Tibial nerve (tissue), 4 donors: Measurements from ENCODE around the gene C22orf15. TPM values are rescaled to one million over a fixed set of nuclear protein-coding genes. Genes with fewer than 3 reads are reported as not detected.

Source experiments
- DNase-seq, 2 donors: peaks; one replicate each; pipeline ENCODE4 v3.0.0-alpha.2; 2019; ENCODE audit warnings: low spot score in 2 of 2
- H3K27ac ChIP-seq, 4 donors: fragments of 200-600 bp; sonication (generic) in 3 of 4; one replicate each; pipeline ENCODE4 v1.5.1; 2017 to 2019; ENCODE audit warnings: mild to moderate bottlenecking in 1 of 4
- H3K27me3 ChIP-seq, 2 donors: fragments of 200-600 bp; sonication (generic) in 1 of 2; one replicate each; pipeline versions ENCODE4 v1.5.1 to v1.6.0; 2017 to 2019
- H3K36me3 ChIP-seq, 3 donors: fragments of 200-600 bp; sonication (generic); one replicate each; pipeline ENCODE4 v1.5.1; 2018 to 2019
- H3K4me1 ChIP-seq, 4 donors: fragments of 200-600 bp; sonication (generic) in 3 of 4; one replicate each; pipeline ENCODE4 v1.5.1; 2017 to 2019
- H3K4me3 ChIP-seq, 4 donors: fragments of 200-600 bp; sonication (generic) in 3 of 4; one replicate each; pipeline ENCODE4 v1.5.1; 2017 to 2019; ENCODE audit warnings: mild to moderate bottlenecking in 1 of 4, moderate library complexity in 1 of 4
- H3K9me3 ChIP-seq, 4 donors: fragments of 200-600 bp; sonication (generic) in 3 of 4; one replicate each; pipeline ENCODE4 v1.5.1; 2017 to 2019
- EP300 ChIP-seq, 2 donors: sonication (generic); formaldehyde crosslinking; IDR thresholded peaks; one replicate each; pipeline ENCODE4 v1.6.1; 2017; ENCODE audit warnings: antibody characterized with exemption in 2 of 2, mild to moderate bottlenecking in 1 of 2
- POLR2A ChIP-seq, 2 donors: fragments of 450-650 bp; IDR thresholded peaks; one replicate each; pipeline ENCODE4 v1.6.1; 2017; ENCODE audit warnings: antibody characterized with exemption in 2 of 2, mild to moderate bottlenecking in 2 of 2, moderate library complexity in 2 of 2
- WGBS, 2 donors: methylation state at CpG; one replicate each; pipeline ENCODE4 v1.1.5; 2018; 5-methylcytosine and 5-hydroxymethylcytosine counted together
- total RNA-seq, 4 donors: library from RNA; depleted of rRNA; stranded (reverse); fragments of >200 nt; gene quantifications; one replicate each; pipeline ENCODE4 v1.1.0, GENCODE V29; 2016
- TF ChIP-seq, protein P1 (sequence below), 5 experiments: fragments of 200-600 bp in 3 of 5; fragments of 450-650 bp in 2 of 5; sonication (generic) in 3 of 5; IDR thresholded peaks; one replicate each; pipeline ENCODE4 v1.5.1; 2016 to 2019; ENCODE audit warnings: antibody characterized with exemption in 5 of 5, mild to moderate bottlenecking in 3 of 5, moderate library complexity in 2 of 5

Gene C22orf15
- total RNA-seq, 4 donors from 2014 or later: 0.44 TPM; not detected in 3

DNA sequence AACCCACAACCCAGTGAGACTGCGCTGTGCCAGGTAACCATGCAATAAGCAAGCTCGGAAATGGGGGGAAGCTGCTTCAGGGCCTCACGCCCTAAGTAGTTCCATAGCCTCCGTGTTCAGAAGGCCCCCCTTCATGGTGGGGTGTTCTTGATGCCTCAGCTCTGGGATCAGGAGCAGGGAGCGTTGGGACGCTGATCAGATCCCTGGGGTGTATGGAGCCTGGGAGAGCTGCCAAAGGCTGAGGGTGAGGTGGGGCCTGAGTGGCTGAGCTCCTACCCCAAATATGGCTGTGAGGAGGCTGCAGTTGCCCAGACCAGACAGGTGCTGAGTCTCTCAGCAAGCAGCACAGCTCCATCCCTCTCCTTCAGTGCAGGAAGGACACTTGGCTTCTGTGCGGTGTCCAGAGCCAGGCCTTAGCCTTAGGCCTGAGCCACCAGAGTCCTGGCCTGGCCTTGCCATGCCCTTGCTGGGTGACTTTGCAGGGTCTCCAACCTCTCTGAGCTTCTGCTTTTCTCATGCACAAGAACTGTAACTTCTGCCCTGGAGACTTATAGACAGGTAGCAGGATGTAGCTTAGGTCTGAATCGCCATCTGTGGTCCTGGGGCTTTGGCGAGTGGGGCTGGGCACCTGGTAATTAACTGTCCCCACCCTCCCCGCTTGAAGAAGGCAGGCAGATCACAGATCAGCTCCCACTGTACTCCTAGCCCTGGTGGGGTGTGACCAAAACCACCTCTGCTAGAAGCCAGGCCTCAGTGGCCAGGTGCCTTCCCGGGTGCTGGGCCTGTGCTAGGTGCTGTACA is 15.2 kb downstream of the C22orf15 start:
- no peaks in the 10 kb centered on the region for H3K9me3 ChIP-seq
- peak overlapping the region in 2 of 4 donors; percentile 4 to 11 for H3K27ac ChIP-seq
- H3K4me1 ChIP-seq: peaks cover 0 to 48% (median 22%) of the 10 kb centered on the region in 4 donors
- H3K4me3 ChIP-seq: no peak overlapping the region
- TF ChIP-seq EP300 (IDR thresholded peaks at IDR 0.05) (no peak), POLR2A (IDR thresholded peaks at IDR 0.05) (no peak)
- TF ChIP-seq, protein P1, sequence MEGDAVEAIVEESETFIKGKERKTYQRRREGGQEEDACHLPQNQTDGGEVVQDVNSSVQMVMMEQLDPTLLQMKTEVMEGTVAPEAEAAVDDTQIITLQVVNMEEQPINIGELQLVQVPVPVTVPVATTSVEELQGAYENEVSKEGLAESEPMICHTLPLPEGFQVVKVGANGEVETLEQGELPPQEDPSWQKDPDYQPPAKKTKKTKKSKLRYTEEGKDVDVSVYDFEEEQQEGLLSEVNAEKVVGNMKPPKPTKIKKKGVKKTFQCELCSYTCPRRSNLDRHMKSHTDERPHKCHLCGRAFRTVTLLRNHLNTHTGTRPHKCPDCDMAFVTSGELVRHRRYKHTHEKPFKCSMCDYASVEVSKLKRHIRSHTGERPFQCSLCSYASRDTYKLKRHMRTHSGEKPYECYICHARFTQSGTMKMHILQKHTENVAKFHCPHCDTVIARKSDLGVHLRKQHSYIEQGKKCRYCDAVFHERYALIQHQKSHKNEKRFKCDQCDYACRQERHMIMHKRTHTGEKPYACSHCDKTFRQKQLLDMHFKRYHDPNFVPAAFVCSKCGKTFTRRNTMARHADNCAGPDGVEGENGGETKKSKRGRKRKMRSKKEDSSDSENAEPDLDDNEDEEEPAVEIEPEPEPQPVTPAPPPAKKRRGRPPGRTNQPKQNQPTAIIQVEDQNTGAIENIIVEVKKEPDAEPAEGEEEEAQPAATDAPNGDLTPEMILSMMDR (IDR thresholded peaks at IDR 0.05): no peak
- H3K27me3 ChIP-seq: no peaks in the 10 kb centered on the region
- peaks cover 0 to 5% (median 0%) of the 10 kb centered on the region in 3 donors for H3K36me3 ChIP-seq
- DNase-seq: no peak
- WGBS, 2 donors: 66 to 80% methylated on average over 7 to 11 of the region's 11 CpGs

DNA sequence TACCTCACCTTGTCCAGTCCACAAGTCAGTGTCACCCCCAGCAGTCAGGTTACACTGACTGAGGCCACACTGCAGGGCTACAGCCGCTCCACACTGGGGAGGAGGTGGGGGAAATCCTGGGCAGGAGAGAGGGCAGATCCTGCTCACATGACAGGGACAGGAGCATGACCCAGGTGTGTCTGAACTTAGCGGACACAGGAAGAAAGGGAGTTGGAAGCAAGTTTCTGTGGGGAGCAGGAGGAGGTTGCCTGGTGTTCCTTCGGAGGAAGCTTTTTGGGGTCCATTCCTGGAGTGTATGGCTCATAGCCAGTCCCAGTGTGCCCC is 15.7 kb downstream of the C22orf15 start:
- DNase-seq: no peak
- H3K4me1 ChIP-seq: peaks cover 0 to 43% (median 16%) of the 10 kb centered on the region in 4 donors
- 72 to 78% methylated on average over 3 of the region's 3 CpGs for WGBS, 2 donors
- no peak overlapping the region for H3K4me3 ChIP-seq
- H3K9me3 ChIP-seq: no peaks in the 10 kb centered on the region
- H3K27ac ChIP-seq: no peak overlapping the region
- H3K27me3 ChIP-seq: no peaks in the 10 kb centered on the region
- TF ChIP-seq, protein P1 (IDR thresholded peaks at IDR 0.05): no peak
- TF ChIP-seq POLR2A (IDR thresholded peaks at IDR 0.05): no peak
- no peak for TF ChIP-seq EP300 (IDR thresholded peaks at IDR 0.05)
- peaks cover 0 to 5% (median 0%) of the 10 kb centered on the region in 3 donors for H3K36me3 ChIP-seq

DNA sequence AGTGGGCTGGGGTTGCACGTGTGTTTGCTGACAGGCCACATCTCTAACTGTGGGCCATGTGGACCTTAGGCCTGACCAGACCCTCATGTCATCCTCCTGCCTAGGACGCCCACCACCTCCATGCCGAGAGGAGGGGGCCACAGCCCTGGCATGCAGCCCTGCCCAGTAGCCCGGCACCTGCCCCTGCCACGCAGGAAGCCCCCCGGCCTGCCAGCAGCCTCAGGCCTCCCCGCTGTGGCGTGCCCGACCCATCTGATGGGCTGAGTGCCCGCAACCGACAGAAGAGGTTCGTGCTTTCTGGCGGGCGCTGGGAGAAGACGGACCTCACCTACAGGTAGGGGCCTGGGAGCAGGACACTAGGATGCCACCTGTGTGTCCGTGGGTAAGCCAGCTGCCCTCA is 16.3 kb downstream of the C22orf15 start:
- TF ChIP-seq EP300 (IDR thresholded peaks at IDR 0.05) (no peak), POLR2A (IDR thresholded peaks at IDR 0.05) (no peak)
- TF ChIP-seq, protein P1 (IDR thresholded peaks at IDR 0.05): no peak
- DNase-seq: no peak
- 80 to 88% methylated on average over 3 to 9 of the region's 16 CpGs for WGBS, 2 donors

DNA sequence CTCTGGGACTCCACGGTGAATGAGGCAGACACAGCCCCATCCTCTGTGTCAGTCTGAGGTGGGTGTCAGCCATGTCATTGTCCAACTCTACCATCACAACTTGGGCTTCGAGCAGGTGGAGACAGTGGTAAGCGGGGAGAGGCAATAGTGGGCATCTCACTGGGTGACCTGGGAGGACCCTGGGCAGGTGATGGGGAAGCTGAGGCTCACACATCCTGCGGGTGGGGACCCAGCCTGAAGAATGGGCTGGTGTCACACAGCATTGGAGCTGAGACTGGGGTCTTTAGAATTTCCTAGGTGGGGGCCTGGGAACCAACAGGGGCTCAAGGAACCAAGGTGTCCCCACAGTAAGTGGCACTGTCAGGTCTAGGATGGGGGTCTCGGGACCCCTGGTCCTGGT is 16.9 kb downstream of the C22orf15 start:
- TF ChIP-seq POLR2A (IDR thresholded peaks at IDR 0.05) (no peak), EP300 (IDR thresholded peaks at IDR 0.05) (no peak)
- TF ChIP-seq, protein P1 (IDR thresholded peaks at IDR 0.05): no peak
- Histone ChIP-seq H3K36me3 (peaks cover 0 to 5% (median 0%) of the 10 kb centered on the region in 3 donors), H3K9me3 (no peaks in the 10 kb centered on the region), H3K4me3 (no peak overlapping the region), H3K4me1 (peaks cover 0 to 32% (median 11%) of the 10 kb centered on the region in 4 donors), H3K27ac (no peak overlapping the region), H3K27me3 (no peaks in the 10 kb centered on the region)
- no peak for DNase-seq
- whole genome bisulfite sequencing, 2 donors: 91 to 94% methylated on average over 3 to 5 of the region's 5 CpGs

More for the DNA sequence above, 16.3 kb downstream of the C22orf15 start:
- Histone ChIP-seq H3K4me3 (no peak overlapping the region), H3K36me3 (peaks cover 0 to 5% (median 0%) of the 10 kb centered on the region in 3 donors), H3K4me1 (peaks cover 0 to 37% (median 13%) of the 10 kb centered on the region in 4 donors), H3K27me3 (no peaks in the 10 kb centered on the region), H3K27ac (no peak overlapping the region), H3K9me3 (no peaks in the 10 kb centered on the region)

DNA sequence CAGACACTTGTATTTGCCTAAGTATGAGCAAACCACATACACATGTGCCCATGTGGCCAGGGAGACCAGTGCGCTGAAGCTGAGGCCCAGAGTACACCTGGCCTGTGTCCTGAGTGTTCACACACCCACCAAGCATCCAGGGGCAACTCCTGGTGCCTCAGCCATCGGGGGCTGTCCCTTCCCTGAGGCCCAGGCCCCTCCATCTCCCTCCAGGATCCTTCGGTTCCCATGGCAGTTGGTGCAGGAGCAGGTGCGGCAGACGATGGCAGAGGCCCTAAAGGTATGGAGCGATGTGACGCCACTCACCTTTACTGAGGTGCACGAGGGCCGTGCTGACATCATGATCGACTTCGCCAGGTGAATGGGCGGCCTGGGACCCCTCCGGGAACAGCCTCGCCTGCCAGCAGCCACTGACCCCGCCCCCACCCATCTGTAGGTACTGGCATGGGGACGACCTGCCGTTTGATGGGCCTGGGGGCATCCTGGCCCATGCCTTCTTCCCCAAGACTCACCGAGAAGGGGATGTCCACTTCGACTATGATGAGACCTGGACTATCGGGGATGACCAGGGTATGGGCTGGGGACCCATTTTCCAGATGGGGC is 17.5 kb downstream of the C22orf15 start:
- TF ChIP-seq POLR2A (IDR thresholded peaks at IDR 0.05): no peak
- TF ChIP-seq, protein P1 (IDR thresholded peaks at IDR 0.05): no peak
- TF ChIP-seq EP300 (IDR thresholded peaks at IDR 0.05): no peak
- no peak overlapping the region for H3K4me3 ChIP-seq
- peaks cover 0 to 5% (median 0%) of the 10 kb centered on the region in 3 donors for H3K36me3 ChIP-seq
- DNase-seq: no peak
- H3K9me3 ChIP-seq: no peaks in the 10 kb centered on the region
- H3K4me1 ChIP-seq: peaks cover 0 to 27% (median 11%) of the 10 kb centered on the region in 4 donors
- H3K27ac ChIP-seq: peak overlapping the region in 1 of 4 donors; percentile 56
- 88 to 93% methylated on average over 15 to 20 of the region's 20 CpGs for WGBS, 2 donors
- no peaks in the 10 kb centered on the region for H3K27me3 ChIP-seq
